Stomach (tissue), 9 donors: ENCODE measurements around the gene FAM200A. TPM values are rescaled to one million over a fixed set of nuclear protein-coding genes. Genes with fewer than 3 reads are reported as not detected.
"Not testable (repeated sequence)": the region's sequence is repeated elsewhere in the genome, so short reads cannot be mapped to it uniquely, and the experiment has no call there.

ENCODE experiments used
- DNase-seq, 2 donors: peaks; one replicate each; pipeline versions ENCODE4 v3.0.0 to v3.0.0-alpha.2; 2013 to 2019
- H3K27ac ChIP-seq, 5 donors: fragments of 200-600 bp in 4 of 5; sonication (generic) in 4 of 5; one replicate each; pipeline ENCODE4 v1.5.1; 2013 to 2019; ENCODE audit warnings: mild to moderate bottlenecking in 1 of 5, moderate library complexity in 1 of 5
- H3K27me3 ChIP-seq, 3 donors: fragments of 200-600 bp; sonication (generic); one replicate each; pipeline ENCODE4 v1.5.1; 2017 to 2019; ENCODE audit warnings: mixed run types in 1 of 3
- H3K36me3 ChIP-seq, 4 donors: fragments of 200-600 bp; sonication (generic); 1 replicate in 3 of 4; 2 replicates in 1 of 4; pipeline ENCODE4 v1.5.1; 2016 to 2019
- H3K4me1 ChIP-seq, 4 donors: fragments of 200-600 bp; sonication (generic); one replicate each; pipeline ENCODE4 v1.5.1; 2016 to 2019
- H3K4me3 ChIP-seq, 4 donors: fragments of 200-600 bp; sonication (generic) in 3 of 4; one replicate each; pipeline ENCODE4 v1.5.1; 2016 to 2019; ENCODE audit warnings: mild to moderate bottlenecking in 1 of 4
- H3K9me3 ChIP-seq, 4 donors: fragments of 200-600 bp; sonication (generic); one replicate each; pipeline ENCODE4 v1.5.1; 2016 to 2019
- CTCF ChIP-seq, 7 experiments: fragments of 450-650 bp in 4 of 7; fragments of 200-600 bp in 3 of 7; sonication (generic) in 3 of 7; IDR thresholded peaks; one replicate each; pipeline ENCODE4 v1.5.1; 2016 to 2019; ENCODE audit warnings: antibody characterized with exemption in 7 of 7, control low read depth in 2 of 7, mild to moderate bottlenecking in 1 of 7
- EP300 ChIP-seq: sonication (generic); formaldehyde crosslinking; IDR thresholded peaks from one replicate; pipeline ENCODE4 v1.6.1; 2017; ENCODE audit warnings: antibody characterized with exemption
- POLR2A ChIP-seq, 4 donors: fragments of 450-650 bp; IDR thresholded peaks; one replicate each; pipeline ENCODE4 v1.6.1; 2016; ENCODE audit warnings: antibody characterized with exemption in 4 of 4, control low read depth in 2 of 4, mild to moderate bottlenecking in 1 of 4, moderate library complexity in 1 of 4
- POLR2AphosphoS5 ChIP-seq, 3 donors: sonication (generic); formaldehyde crosslinking; IDR thresholded peaks; one replicate each; pipeline ENCODE4 v1.6.1; 2016; ENCODE audit warnings: antibody characterized with exemption in 3 of 3
- WGBS, 5 donors: extraction: QIAGEN DNeasy Blood & Tissue Kit in 3 of 5; methylation state at CpG; one replicate each; pipeline versions ENCODE4 v1.1.5 to v1.1.7; 2013 to 2018; 5-methylcytosine and 5-hydroxymethylcytosine counted together
- intact Hi-C: fragments of 100-400 bp; cut with DNase I; formaldehyde crosslinking; loops from one replicate; pipeline ENCODE4 v1.15.1; 2023; ENCODE audit warnings: low total_unique reads
- polyA plus RNA-seq, 3 donors: library from polyadenylated mRNA; stranded (reverse); fragments of 200-250 nt; gene quantifications; one replicate each; pipeline ENCODE4 v1.2.3, GENCODE V29; 2013
- total RNA-seq, 5 donors: library from RNA; depleted of rRNA; stranded (reverse); fragments of >200 nt; gene quantifications; one replicate each; pipeline versions ENCODE4 v1.1.0 to v1.2.3, GENCODE V29; 2014 to 2016
- donor health status: healthy with polysubstance abuse.
- donor health status: Bipolar disorder and iron deficiency.
- donor health status: healthy.

FAM200A gene
- total and polyA plus RNA-seq, 8 donors: 0.45 to 35.9 (median 3.4) TPM

GRCh38 chr7:99594948-99595745, 43.2 kb upstream of the FAM200A start:
- H3K36me3 ChIP-seq: no peaks in the 10 kb centered on the region
- intact Hi-C loops: no loop called here
- no peak overlapping the region for H3K4me3 ChIP-seq
- DNase-seq: no peak
- no peaks in the 10 kb centered on the region for H3K4me1 ChIP-seq
- no peaks in the 10 kb centered on the region for H3K9me3 ChIP-seq
- H3K27ac ChIP-seq: no peak overlapping the region
- TF ChIP-seq CTCF (IDR thresholded peaks at IDR 0.05) (no peak), POLR2AphosphoS5 (IDR thresholded peaks at IDR 0.05) (no peak), EP300 (no peak), POLR2A (IDR thresholded peaks at IDR 0.05) (no peak)
- 78 to 86% (median 82%) methylated on average over 7 of the region's 7 CpGs for WGBS, 5 donors
- H3K27me3 ChIP-seq: peaks cover 0 to 7% (median 0%) of the 10 kb centered on the region in 3 donors

GRCh38 chr7:99588868-99589267, 37.0 kb upstream of the FAM200A start:
- intact Hi-C loops: no loop called here
- Histone ChIP-seq H3K4me3 (no peak overlapping the region), H3K9me3 (no peaks in the 10 kb centered on the region), H3K27me3 (no peaks in the 10 kb centered on the region), H3K4me1 (no peaks in the 10 kb centered on the region), H3K36me3 (no peaks in the 10 kb centered on the region), H3K27ac (no peak overlapping the region)
- 68 to 89% (median 80%) methylated on average over 3 of the region's 3 CpGs for WGBS, 5 donors
- no peak for TF ChIP-seq POLR2A (IDR thresholded peaks at IDR 0.05)
- TF ChIP-seq POLR2AphosphoS5 (IDR thresholded peaks at IDR 0.05): no peak
- no peak for TF ChIP-seq EP300
- TF ChIP-seq CTCF (IDR thresholded peaks at IDR 0.05): no peak
- DNase-seq: no peak

- 57 to 62% (median 58%) methylated on average over 4 of the region's 4 CpGs for WGBS, 5 donors
- Histone ChIP-seq H3K4me3 (peak overlapping the region; percentile 47 to 60 (median 58)), H3K27ac (peak overlapping the region in 1 of 5 donors; percentile 74), H3K27me3 (peaks cover 0 to 10% (median 0%) of the 10 kb centered on the region in 3 donors), H3K4me1 (peaks cover 8 to 19% (median 15%) of the 10 kb centered on the region in 4 donors)
- H3K9me3 ChIP-seq, H3K36me3 ChIP-seq, DNase-seq, intact Hi-C loops: not testable (repeated sequence)
These were observed 28.9 kb upstream of the FAM200A start for GRCh38 chr7:99580778-99581332.

- H3K36me3 ChIP-seq: peaks cover 0 to under 1% (median 0%) of the 10 kb centered on the region in 4 donors
- 2 to 5% (median 3%) methylated on average over 15 to 54 of the region's 54 CpGs for WGBS, 5 donors
These were observed 28.3 kb upstream of the FAM200A start for GRCh38 chr7:99579956-99580777.

More at GRCh38 chr7:99579956-99580777, 28.3 kb upstream of the FAM200A start:
- TF ChIP-seq POLR2A (IDR thresholded peaks at IDR 0.05): no peak
- TF ChIP-seq EP300: no peak
- TF ChIP-seq CTCF (IDR thresholded peaks at IDR 0.05): peak in 1 of 7 experiments; percentile 17
- TF ChIP-seq POLR2AphosphoS5 (IDR thresholded peaks at IDR 0.05): no peak
- Histone ChIP-seq H3K4me1 (peaks cover 8 to 19% (median 15%) of the 10 kb centered on the region in 4 donors), H3K27me3 (peaks cover 0 to 10% (median 0%) of the 10 kb centered on the region in 3 donors), H3K4me3 (peak overlapping the region; percentile 47 to 60 (median 58)), H3K27ac (peak overlapping the region in 4 of 5 donors; percentile 17 to 74 (median 50)), H3K9me3 (no peaks in the 10 kb centered on the region)
- intact Hi-C loops: no loop called here
- peak in 1 of 2 donors; percentile 84 for DNase-seq
